SHP77 (cell line): ENCODE data around the gene SNPH.

ENCODE experiments used
- DNase-seq, 2 experiments: peaks; one replicate each; lab custom pipeline; 2025; lab: John Stamatoyannopoulos, UW

The SNPH gene

GRCh38 chr20:1264727-1265126 is 1.4 kb upstream of the SNPH start:
- DNase-seq, result no peak

GRCh38 chr20:1265226-1265915 is 723 bp upstream of the SNPH start:
- no peak for DNase-seq

GRCh38 chr20:1265916-1266166 is 253 bp upstream of the SNPH start:
- no peak for DNase-seq

- no peak for DNase-seq
Observed at GRCh38 chr20:1267161-1267560, 1.1 kb downstream of the SNPH start.

GRCh38 chr20:1267809-1268374 is 1.8 kb downstream of the SNPH start:
- no peak for DNase-seq

- no peak for DNase-seq
Observed at GRCh38 chr20:1269235-1269634, 3.1 kb downstream of the SNPH start.

GRCh38 chr20:1269850-1270249 is 3.8 kb downstream of the SNPH start:
- DNase-seq, result no peak

- DNase-seq, result no peak
Observed at GRCh38 chr20:1272368-1273100, 6.4 kb downstream of the SNPH start.

- no peak for DNase-seq
Observed at GRCh38 chr20:1273366-1273765, 7.3 kb downstream of the SNPH start.

- peak; percentile 81 to 88 for DNase-seq
Observed at GRCh38 chr20:1274485-1275311, 8.6 kb downstream of the SNPH start.

GRCh38 chr20:1275919-1276318 is 9.8 kb downstream of the SNPH start:
- DNase-seq, result no peak

- DNase-seq, result no peak
Observed at GRCh38 chr20:1277529-1278322, 11.6 kb downstream of the SNPH start.

- DNase-seq, result no peak
Observed at GRCh38 chr20:1278993-1279392, 12.9 kb downstream of the SNPH start.

- no peak for DNase-seq
Observed at GRCh38 chr20:1280195-1281102, 14.4 kb downstream of the SNPH start.

GRCh38 chr20:1281279-1282057 is 15.4 kb downstream of the SNPH start:
- peak; percentile 31 to 66 for DNase-seq

- no peak for DNase-seq
Observed at GRCh38 chr20:1282966-1283365, 16.9 kb downstream of the SNPH start.

- DNase-seq, result no peak
Observed at GRCh38 chr20:1283522-1284510, 17.7 kb downstream of the SNPH start.

GRCh38 chr20:1286267-1287024 is 20.4 kb downstream of the SNPH start:
- DNase-seq, result no peak
